ENCODE results near the gene UGT1A8.
"Not testable (repeated sequence)": the region's sequence is repeated elsewhere in the genome, so short reads cannot be mapped to it uniquely, and the experiment has no call there.

UGT1A8 gene

GRCh38 chr2:233643128-233643527 is 25.7 kb downstream of the UGT1A8 start:
- Histone ChIP-seq H3K9me3 (replicated peaks; ENCODE audit: insufficient read depth, low read length) (no peaks in the 10 kb centered on the region), H3K27me3 (replicated peaks; ENCODE audit: insufficient read depth, low read length) (no peaks in the 10 kb centered on the region), H3K4me3 (ENCODE audit: low read length) (no peak overlapping the region), H3K79me2 (ENCODE audit: low read length) (no peaks in the 10 kb centered on the region), H4K20me1 (ENCODE audit: insufficient read depth, low read length) (no peaks in the 10 kb centered on the region), H2AFZ (ENCODE audit: low read length) (no peak overlapping the region), H3K27ac (ENCODE audit: low read length) (no peak overlapping the region), H3K4me2 (ENCODE audit: low read depth, low read length) (no peak overlapping the region), H3K9ac (ENCODE audit: low read length) (no peak overlapping the region), H3K36me3 (replicated peaks; ENCODE audit: insufficient read depth, low read length) (no peaks in the 10 kb centered on the region), H3K9me2 (replicated peaks; ENCODE audit: insufficient read depth, low read length) (no peaks in the 10 kb centered on the region), H3K4me1 (ENCODE audit: low read length) (no peaks in the 10 kb centered on the region), H3F3A (ENCODE audit: insufficient read depth, low read length) (no peaks in the 10 kb centered on the region)
- DNase-seq: no peak
- TF ChIP-seq EZH2phosphoT487 (IDR thresholded peaks at IDR 0.05; ENCODE audit: low read length) (no peak), CTCF (IDR thresholded peaks at IDR 0.05; ENCODE audit: low read length) (peak; percentile 22)

- H3K4me2 ChIP-seq (ENCODE audit: low read depth, low read length); H4K20me1 ChIP-seq (ENCODE audit: insufficient read depth, low read length); H3K9ac ChIP-seq (ENCODE audit: low read length); H3F3A ChIP-seq (ENCODE audit: insufficient read depth, low read length); H3K4me3 ChIP-seq (ENCODE audit: low read length); H3K79me2 ChIP-seq (ENCODE audit: low read length); H3K27ac ChIP-seq (ENCODE audit: low read length); H3K4me1 ChIP-seq (ENCODE audit: low read length); DNase-seq; H3K9me2 ChIP-seq (replicated peaks; ENCODE audit: insufficient read depth, low read length); H3K9me3 ChIP-seq (replicated peaks; ENCODE audit: insufficient read depth, low read length); H2AFZ ChIP-seq (ENCODE audit: low read length); H3K36me3 ChIP-seq (replicated peaks; ENCODE audit: insufficient read depth, low read length); H3K27me3 ChIP-seq (replicated peaks; ENCODE audit: insufficient read depth, low read length): not testable (repeated sequence)
Measured at GRCh38 chr2:233646033-233646432, 28.6 kb downstream of the UGT1A8 start.

GRCh38 chr2:233650981-233651380 is 33.5 kb downstream of the UGT1A8 start:
- Histone ChIP-seq H3K4me1 (ENCODE audit: low read length) (no peaks in the 10 kb centered on the region), H3K36me3 (replicated peaks; ENCODE audit: insufficient read depth, low read length) (no peaks in the 10 kb centered on the region), H4K20me1 (ENCODE audit: insufficient read depth, low read length) (no peaks in the 10 kb centered on the region), H3F3A (ENCODE audit: insufficient read depth, low read length) (no peaks in the 10 kb centered on the region), H3K79me2 (ENCODE audit: low read length) (no peaks in the 10 kb centered on the region), H3K9ac (ENCODE audit: low read length) (no peak overlapping the region), H3K9me3 (replicated peaks; ENCODE audit: insufficient read depth, low read length) (no peaks in the 10 kb centered on the region), H3K4me2 (ENCODE audit: low read depth, low read length) (no peak overlapping the region), H2AFZ (ENCODE audit: low read length) (no peak overlapping the region), H3K27me3 (replicated peaks; ENCODE audit: insufficient read depth, low read length) (no peaks in the 10 kb centered on the region), H3K27ac (ENCODE audit: low read length) (no peak overlapping the region), H3K9me2 (replicated peaks; ENCODE audit: insufficient read depth, low read length) (no peaks in the 10 kb centered on the region), H3K4me3 (ENCODE audit: low read length) (no peak overlapping the region)
- no peak for DNase-seq
- TF ChIP-seq EZH2phosphoT487 (IDR thresholded peaks at IDR 0.05; ENCODE audit: low read length) (no peak), EZH2 (optimal IDR thresholded peaks at IDR 0.05; ENCODE audit: low read depth, low read length) (no peak), CTCF (IDR thresholded peaks at IDR 0.05; ENCODE audit: low read length) (no peak)

GRCh38 chr2:233651430-233651829 is 34.0 kb downstream of the UGT1A8 start:
- DNase-seq: no peak
- no peaks in the 10 kb centered on the region for H3F3A ChIP-seq (ENCODE audit: insufficient read depth, low read length)
- no peaks in the 10 kb centered on the region for H3K9me2 ChIP-seq (replicated peaks; ENCODE audit: insufficient read depth, low read length)
- H3K36me3 ChIP-seq (replicated peaks; ENCODE audit: insufficient read depth, low read length): no peaks in the 10 kb centered on the region
- H3K4me2 ChIP-seq (ENCODE audit: low read depth, low read length): no peak overlapping the region
- no peaks in the 10 kb centered on the region for H3K27me3 ChIP-seq (replicated peaks; ENCODE audit: insufficient read depth, low read length)
- H3K9me3 ChIP-seq (replicated peaks; ENCODE audit: insufficient read depth, low read length): no peaks in the 10 kb centered on the region
- no peak overlapping the region for H3K9ac ChIP-seq (ENCODE audit: low read length)
- H3K4me3 ChIP-seq (ENCODE audit: low read length): no peak overlapping the region
- TF ChIP-seq EZH2phosphoT487 (IDR thresholded peaks at IDR 0.05; ENCODE audit: low read length): no peak
- TF ChIP-seq CTCF (IDR thresholded peaks at IDR 0.05; ENCODE audit: low read length): no peak
- TF ChIP-seq EZH2 (optimal IDR thresholded peaks at IDR 0.05; ENCODE audit: low read depth, low read length): no peak
- H2AFZ ChIP-seq (ENCODE audit: low read length): no peak overlapping the region
- no peaks in the 10 kb centered on the region for H4K20me1 ChIP-seq (ENCODE audit: insufficient read depth, low read length)
- H3K79me2 ChIP-seq (ENCODE audit: low read length): no peaks in the 10 kb centered on the region
- no peak overlapping the region for H3K27ac ChIP-seq (ENCODE audit: low read length)
- H3K4me1 ChIP-seq (ENCODE audit: low read length): no peaks in the 10 kb centered on the region
